Tibial nerve (tissue), 4 donors: ENCODE measurements around the gene TLR5. TPM values are rescaled to one million over a fixed set of nuclear protein-coding genes. Genes with fewer than 3 reads are reported as not detected.

Experiments used
- DNase-seq, 2 donors: peaks; one replicate each; pipeline ENCODE4 v3.0.0-alpha.2; 2019; ENCODE audit warnings: low spot score in 2 of 2
- H3K27ac ChIP-seq, 4 donors: fragments of 200-600 bp; sonication (generic) in 3 of 4; one replicate each; pipeline ENCODE4 v1.5.1; 2017 to 2019; ENCODE audit warnings: mild to moderate bottlenecking in 1 of 4
- H3K27me3 ChIP-seq, 2 donors: fragments of 200-600 bp; sonication (generic) in 1 of 2; one replicate each; pipeline versions ENCODE4 v1.5.1 to v1.6.0; 2017 to 2019
- H3K36me3 ChIP-seq, 3 donors: fragments of 200-600 bp; sonication (generic); one replicate each; pipeline ENCODE4 v1.5.1; 2018 to 2019
- H3K4me1 ChIP-seq, 4 donors: fragments of 200-600 bp; sonication (generic) in 3 of 4; one replicate each; pipeline ENCODE4 v1.5.1; 2017 to 2019
- H3K4me3 ChIP-seq, 4 donors: fragments of 200-600 bp; sonication (generic) in 3 of 4; one replicate each; pipeline ENCODE4 v1.5.1; 2017 to 2019; ENCODE audit warnings: mild to moderate bottlenecking in 1 of 4, moderate library complexity in 1 of 4
- H3K9me3 ChIP-seq, 4 donors: fragments of 200-600 bp; sonication (generic) in 3 of 4; one replicate each; pipeline ENCODE4 v1.5.1; 2017 to 2019
- CTCF ChIP-seq, 5 experiments: fragments of 200-600 bp in 3 of 5; fragments of 450-650 bp in 2 of 5; sonication (generic) in 3 of 5; IDR thresholded peaks; one replicate each; pipeline ENCODE4 v1.5.1; 2016 to 2019; ENCODE audit warnings: antibody characterized with exemption in 5 of 5, mild to moderate bottlenecking in 3 of 5, moderate library complexity in 2 of 5
- EP300 ChIP-seq, 2 donors: sonication (generic); formaldehyde crosslinking; IDR thresholded peaks; one replicate each; pipeline ENCODE4 v1.6.1; 2017; ENCODE audit warnings: antibody characterized with exemption in 2 of 2, mild to moderate bottlenecking in 1 of 2
- POLR2A ChIP-seq, 2 donors: fragments of 450-650 bp; IDR thresholded peaks; one replicate each; pipeline ENCODE4 v1.6.1; 2017; ENCODE audit warnings: antibody characterized with exemption in 2 of 2, mild to moderate bottlenecking in 2 of 2, moderate library complexity in 2 of 2
- WGBS, 2 donors: methylation state at CpG; one replicate each; pipeline ENCODE4 v1.1.5; 2018; 5-methylcytosine and 5-hydroxymethylcytosine counted together
- total RNA-seq, 4 donors: library from RNA; depleted of rRNA; stranded (reverse); fragments of >200 nt; gene quantifications; one replicate each; pipeline ENCODE4 v1.1.0, GENCODE V29; 2016

Gene TLR5
- total RNA-seq, 4 donors from 2014 or later = 3.7 to 19.2 (median 12.4) TPM

DNA sequence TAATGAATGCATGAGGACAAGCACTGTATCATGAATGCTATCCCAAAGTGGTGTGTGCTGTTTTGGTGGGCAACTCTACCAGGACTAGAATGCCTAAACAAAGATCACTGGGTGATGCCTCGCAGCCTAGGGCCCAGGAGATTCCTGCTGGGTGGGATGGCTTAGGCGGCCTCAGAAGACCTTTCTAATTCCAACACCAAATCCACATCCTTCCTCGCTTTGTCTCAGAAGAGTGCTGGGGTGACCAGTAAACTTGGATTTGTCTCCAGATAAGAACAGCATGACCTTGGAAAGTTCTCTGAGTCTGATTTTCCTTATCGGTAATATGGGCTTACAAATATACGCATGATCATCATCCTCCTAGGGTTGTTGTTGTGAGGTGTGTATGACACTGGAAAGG, 76.6 kb downstream of the TLR5 start:
- Histone ChIP-seq H3K27ac (no peak overlapping the region), H3K9me3 (no peaks in the 10 kb centered on the region), H3K4me1 (peaks cover 0 to 3% (median 0%) of the 10 kb centered on the region in 4 donors), H3K27me3 (no peaks in the 10 kb centered on the region), H3K36me3 (no peaks in the 10 kb centered on the region), H3K4me3 (no peak overlapping the region)
- TF ChIP-seq CTCF (IDR thresholded peaks at IDR 0.05) (no peak), EP300 (IDR thresholded peaks at IDR 0.05) (no peak), POLR2A (IDR thresholded peaks at IDR 0.05) (no peak)
- WGBS, 2 donors = 83 to 89% methylated on average over 5 of the region's 5 CpGs
- no peak for DNase-seq

DNA sequence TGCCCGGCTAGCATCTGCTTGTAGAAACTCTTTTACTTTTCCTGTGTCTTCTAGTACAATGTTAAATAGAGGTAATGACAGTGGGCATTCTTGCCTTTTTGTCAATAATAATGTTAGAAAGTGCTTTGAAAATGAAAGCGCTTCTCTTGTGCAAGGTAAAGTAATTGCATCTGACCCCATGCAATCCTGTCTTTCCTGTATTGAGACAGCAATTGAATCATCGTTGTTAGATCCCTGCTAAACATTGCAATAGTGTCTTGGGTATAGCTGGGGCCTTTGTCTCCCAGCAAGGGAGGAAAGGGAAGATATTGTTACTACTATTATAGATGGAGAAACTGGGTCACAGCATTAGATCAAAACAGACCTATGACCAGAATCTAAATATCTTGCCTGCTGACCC, 80.9 kb downstream of the TLR5 start:
- WGBS, 2 donors = 42 to 63% methylated on average over 3 of the region's 3 CpGs
- Histone ChIP-seq H3K36me3 (no peaks in the 10 kb centered on the region), H3K27me3 (no peaks in the 10 kb centered on the region), H3K9me3 (no peaks in the 10 kb centered on the region), H3K4me1 (no peaks in the 10 kb centered on the region), H3K27ac (no peak overlapping the region), H3K4me3 (no peak overlapping the region)
- DNase-seq = no peak
- TF ChIP-seq CTCF (IDR thresholded peaks at IDR 0.05) = no peak
- no peak for TF ChIP-seq POLR2A (IDR thresholded peaks at IDR 0.05)
- no peak for TF ChIP-seq EP300 (IDR thresholded peaks at IDR 0.05)

DNA sequence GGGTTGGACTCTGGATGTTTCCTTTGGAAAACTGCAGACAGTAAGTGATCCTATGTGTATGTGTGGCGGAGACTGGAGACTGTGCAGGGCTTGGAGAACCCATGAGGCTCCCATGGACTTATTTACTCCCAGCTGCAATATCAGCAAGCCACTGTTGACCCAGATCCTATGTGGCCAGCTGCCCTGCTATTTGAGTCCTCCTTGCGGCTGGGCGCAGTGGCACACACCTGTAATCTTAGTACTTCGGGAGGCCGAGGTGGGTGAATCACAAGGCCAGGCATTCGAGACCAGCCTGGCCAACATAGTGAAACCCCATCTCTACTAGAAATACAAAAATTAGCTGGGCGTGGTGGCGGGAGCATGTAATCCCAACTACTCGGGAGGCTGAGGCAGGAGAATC, 83.5 kb downstream of the TLR5 start:
- Histone ChIP-seq H3K4me3 (no peak overlapping the region), H3K36me3 (no peaks in the 10 kb centered on the region), H3K9me3 (no peaks in the 10 kb centered on the region), H3K27me3 (no peaks in the 10 kb centered on the region), H3K27ac (no peak overlapping the region), H3K4me1 (no peaks in the 10 kb centered on the region)
- no peak for DNase-seq
- TF ChIP-seq CTCF (IDR thresholded peaks at IDR 0.05) (no peak), POLR2A (IDR thresholded peaks at IDR 0.05) (no peak), EP300 (IDR thresholded peaks at IDR 0.05) (no peak)
- 95 to 97% methylated on average over 9 of the region's 9 CpGs for WGBS, 2 donors

Other genes starting within 250 kb of the TLR5 start
- not detected for gene SUSD4, start 220.9 kb upstream of the TLR5 start, total RNA-seq